NCI-H2029 (cell line): ENCODE measurements around the gene BRF1.
"Not testable (repeated sequence)": the region's sequence is repeated elsewhere in the genome, so short reads cannot be mapped to it uniquely, and the experiment has no call there.

Source experiments
- DNase-seq: peaks from one replicate; lab custom pipeline; 2025; lab: John Stamatoyannopoulos, UW

The BRF1 gene

DNA sequence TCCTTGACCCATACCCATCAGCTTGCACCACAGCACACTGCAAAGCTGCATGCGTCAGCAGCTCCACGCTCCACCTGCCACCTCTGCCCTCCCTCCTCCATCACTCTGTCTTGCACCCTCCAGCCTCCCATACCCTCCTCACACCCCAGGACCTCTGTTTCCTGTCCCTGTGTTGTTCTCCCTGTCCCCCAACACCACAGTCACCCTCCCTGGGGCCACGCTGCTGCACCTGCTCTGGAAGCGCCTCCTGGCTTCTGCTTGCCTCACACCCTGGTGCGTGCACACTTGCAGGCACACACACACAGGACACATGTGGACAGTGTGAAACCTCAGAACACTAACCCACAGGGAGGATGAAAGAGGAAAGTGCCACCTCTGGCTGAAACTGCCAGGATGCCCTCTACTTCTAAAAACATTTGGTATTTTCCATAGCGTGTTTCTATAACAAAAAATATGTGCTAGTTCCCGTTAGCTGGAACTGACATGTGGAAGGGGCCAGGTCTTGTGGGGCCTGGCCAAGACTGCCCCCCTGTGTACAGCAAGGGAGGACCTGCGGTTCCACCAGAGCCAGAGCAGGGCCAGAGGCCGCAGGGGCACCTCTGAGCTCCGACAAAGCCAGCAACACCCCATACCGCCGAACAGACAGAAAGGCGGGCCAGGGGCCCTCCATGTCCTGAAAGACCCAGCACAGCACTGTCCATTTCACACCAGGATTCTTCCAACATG lies 10.0 kb downstream of the BRF1 start:
- DNase-seq: no peak

DNA sequence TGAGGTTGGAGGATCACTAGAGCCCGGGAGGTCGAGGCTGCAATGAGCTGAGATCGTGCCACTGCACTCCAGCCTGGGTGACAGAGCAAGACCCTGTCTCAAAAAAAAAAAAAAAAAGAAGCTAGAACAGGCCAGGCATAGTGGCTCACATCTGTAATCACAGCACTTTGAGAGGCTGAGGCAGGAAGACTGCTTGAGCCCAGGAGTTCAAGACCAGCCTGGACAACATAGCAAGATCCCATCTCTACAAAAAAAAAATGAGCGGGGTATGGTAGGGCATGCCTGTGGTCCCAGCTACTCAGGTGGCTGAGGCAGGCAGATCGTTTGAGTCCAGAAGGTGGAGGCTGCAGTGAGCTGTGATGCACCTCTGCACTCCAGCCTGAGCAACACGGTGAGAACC lies 11.9 kb downstream of the BRF1 start:
- DNase-seq: not testable (repeated sequence)

- DNase-seq: no peak
These were observed 13.3 kb downstream of the BRF1 start for GRCh38 chr14:105287249-105288102.

- no peak for DNase-seq
These were observed 14.0 kb downstream of the BRF1 start for GRCh38 chr14:105286759-105287144.

DNA sequence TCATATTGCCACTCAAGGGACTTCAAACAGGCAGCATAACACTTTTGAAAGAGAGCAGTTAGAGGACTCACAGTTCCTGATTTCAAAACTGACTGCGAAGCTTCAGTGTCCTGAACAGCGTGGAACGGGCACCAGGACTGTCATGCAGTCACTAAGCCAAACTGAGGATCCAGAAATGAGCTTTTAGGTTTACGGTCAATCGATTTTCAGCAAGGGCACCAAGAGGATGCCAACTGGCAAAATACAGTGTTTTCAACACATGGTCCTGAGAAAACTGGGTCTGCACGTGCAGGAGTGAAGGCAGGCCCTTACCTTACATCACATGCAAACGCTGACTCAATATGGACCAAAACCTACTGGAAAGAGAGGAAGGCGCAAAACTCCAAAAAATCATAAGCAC lies 15.6 kb downstream of the BRF1 start:
- no peak for DNase-seq

GRCh38 chr14:105283899-105284298 lies 16.9 kb downstream of the BRF1 start:
- DNase-seq: no peak

- no peak for DNase-seq
These were observed 17.8 kb downstream of the BRF1 start for GRCh38 chr14:105283028-105283427.

- no peak for DNase-seq
These were observed 18.6 kb downstream of the BRF1 start for GRCh38 chr14:105282098-105282725.

DNA sequence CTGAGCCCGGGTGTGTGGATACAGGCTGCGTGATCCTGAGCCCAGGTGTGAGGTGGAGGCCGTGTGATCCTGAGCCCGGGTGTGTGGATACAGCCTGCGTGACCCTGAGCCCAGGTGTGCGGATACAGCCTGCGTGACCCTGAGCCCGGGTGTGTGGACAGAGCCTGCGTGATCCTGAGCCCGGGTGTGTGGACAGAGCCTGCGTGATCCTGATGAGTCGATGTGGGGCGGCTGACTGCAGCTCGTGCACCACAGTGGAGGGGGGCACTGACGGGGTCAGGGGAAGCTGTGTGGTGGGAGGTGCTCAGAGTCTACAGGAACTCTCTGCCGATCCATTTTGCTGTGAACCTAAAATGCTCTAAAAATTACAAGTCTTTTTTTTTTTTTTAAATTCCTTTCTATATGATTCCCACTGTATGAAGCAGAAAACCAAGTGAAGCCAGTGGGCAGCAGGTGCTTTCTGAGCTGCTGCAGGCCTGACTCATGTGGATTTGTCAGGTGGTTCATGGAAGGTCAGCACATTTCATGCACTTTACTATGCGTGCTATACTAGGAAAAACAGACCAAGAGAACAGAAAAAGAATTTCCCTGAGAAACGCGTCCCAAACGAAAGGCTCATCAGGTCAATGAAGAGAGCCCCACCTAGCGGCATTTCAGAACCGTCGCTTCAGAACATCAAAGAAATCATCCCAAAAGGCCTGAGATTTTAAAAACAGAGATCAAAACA lies 19.3 kb downstream of the BRF1 start:
- no peak for DNase-seq

DNA sequence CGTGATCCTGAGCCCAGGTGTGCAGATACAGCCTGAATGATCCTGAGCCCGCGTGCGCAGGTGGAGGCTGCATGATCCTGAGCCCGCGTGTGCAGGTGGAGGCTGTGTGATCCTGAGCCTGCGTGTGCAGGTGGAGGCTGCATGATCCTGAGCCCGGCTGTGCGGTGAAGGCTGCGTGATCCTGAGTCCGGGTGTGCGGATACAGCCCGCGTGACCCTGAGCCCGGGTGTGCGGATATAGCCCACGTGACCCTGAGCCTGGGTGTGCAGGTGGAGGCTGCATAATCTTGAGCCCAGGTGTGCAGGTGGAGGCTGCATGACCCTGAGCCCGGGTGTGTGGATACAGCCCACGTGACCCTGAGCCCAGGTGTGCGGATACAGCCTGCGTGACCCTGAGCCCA lies 20.3 kb downstream of the BRF1 start:
- DNase-seq: no peak

GRCh38 chr14:105279642-105280361 lies 21.0 kb downstream of the BRF1 start:
- no peak for DNase-seq

GRCh38 chr14:105277448-105277847 lies 23.4 kb downstream of the BRF1 start:
- not testable (repeated sequence) for DNase-seq

DNA sequence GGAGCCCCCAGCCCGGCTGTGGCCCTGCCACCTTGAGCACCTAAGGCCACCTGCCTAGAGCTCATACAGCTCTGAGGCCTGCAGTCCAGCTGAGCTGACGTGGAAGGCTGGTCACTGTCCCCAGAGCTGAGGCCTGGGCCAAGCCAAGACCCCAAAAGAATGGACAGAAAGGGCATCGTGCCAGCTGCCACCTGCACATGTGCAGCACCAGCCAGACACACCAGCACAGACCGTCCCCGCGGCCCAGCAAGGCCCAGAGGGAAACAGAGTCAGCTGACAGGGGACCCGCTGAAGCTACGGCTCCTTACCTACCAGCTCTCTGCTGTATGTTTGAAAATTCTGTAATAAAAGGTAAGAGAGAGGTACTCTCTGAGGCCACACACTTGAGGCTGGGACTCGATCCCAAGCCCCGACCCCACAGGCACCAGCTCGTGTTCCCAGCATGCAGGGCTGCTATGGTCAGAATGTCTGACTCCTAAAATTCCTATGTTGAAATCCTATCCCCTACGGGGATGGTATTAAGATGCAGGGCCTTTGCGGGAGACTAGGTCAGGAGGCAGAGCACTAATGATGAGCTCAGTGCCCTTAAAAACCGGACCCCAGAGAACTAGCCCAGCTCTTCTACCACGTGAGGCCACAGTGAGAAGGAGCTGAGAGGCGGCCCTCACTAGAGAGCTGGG lies 25.4 kb downstream of the BRF1 start:
- DNase-seq: no peak

DNA sequence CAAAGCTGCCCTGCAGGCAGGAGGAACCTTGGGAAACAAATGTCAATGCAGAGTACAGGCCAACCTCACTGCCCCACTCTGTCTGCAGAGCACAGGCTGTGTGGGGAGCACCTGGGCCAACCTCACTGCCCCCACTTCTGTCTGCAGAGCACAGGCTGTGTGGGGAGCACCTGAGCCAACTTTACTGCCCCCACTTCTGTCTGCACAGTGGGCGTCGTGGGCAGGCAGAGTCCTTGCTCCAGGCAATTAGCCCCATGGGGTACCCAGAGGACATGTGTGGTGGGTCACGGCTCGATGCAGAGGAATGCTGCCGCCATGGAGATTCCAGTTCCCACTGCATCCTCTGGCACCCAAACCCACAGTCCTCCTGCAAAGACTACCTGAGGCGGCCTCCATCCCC lies 26.2 kb downstream of the BRF1 start:
- no peak for DNase-seq

- DNase-seq: no peak
These were observed 27.7 kb downstream of the BRF1 start for GRCh38 chr14:105273062-105273461.

DNA sequence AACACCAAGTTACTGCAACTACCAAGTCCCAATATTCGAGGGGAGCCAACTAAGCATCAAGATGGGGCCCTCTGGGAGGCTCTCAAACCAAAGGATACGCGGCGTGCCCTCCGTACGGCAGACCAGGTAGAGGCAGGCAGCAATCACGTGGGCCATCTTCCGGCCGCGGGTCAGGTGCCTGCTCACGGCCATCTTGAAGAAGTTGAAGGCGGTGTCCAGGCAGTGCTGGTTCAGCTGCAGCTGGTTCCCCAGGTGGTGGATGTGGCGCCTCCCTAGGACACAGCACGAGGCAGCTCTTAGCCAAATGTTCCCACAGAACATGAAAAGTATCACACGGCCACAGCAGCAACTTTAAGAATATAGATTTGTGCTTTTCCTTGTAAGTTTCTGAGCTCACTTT lies 28.2 kb downstream of the BRF1 start:
- DNase-seq: no peak

DNA sequence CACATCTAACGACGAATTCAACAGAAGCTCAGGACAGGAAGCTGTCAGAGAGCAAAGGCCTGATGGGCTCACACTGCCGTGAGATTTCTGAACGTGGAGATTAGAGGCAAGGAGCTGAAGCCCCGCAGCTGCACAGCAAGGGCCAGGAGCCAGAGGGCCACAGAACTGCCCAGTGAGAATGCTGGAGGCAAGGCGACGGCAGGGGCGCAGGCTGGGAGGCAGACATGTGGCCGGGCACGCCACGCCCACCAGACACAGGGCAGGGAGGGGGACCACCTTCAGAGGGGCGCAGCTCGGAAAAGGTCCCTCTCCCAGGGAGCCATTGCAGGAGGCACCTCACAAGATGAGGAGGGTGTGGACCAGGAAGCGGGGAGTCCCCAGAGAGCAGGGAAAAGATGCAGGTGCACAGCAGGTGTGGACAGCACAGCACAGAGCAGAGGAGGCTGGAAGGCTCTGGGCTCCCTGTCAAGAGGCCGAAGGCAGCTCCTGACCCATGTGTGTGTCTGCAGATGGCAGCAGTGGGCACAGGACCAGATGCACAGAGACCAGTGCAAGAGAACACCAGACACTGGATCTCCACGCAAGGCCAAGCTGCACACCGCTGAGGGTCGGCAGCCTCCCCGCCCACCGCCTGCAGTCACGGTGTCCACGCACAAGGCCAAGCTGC lies 29.4 kb downstream of the BRF1 start:
- DNase-seq: no peak

DNA sequence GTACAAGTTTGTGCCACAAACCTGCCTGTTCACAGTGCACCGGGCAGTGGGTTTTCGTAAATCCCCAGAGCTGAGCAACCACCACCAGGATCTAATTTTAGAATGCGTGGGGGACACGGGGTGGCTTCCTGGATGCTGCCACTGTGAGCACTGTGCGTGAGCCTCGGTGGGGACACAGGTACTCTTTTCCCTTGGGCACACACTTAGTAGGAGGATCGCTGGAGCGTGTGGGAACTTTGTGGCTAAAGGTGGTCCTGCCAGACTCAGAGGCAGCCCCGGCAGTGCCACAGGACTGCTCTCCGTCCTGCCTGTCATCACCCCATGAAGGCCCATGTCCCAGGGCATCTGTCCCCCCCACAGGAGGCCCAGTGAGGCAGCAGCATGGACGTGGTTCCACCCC lies 31.4 kb downstream of the BRF1 start:
- DNase-seq: no peak

DNA sequence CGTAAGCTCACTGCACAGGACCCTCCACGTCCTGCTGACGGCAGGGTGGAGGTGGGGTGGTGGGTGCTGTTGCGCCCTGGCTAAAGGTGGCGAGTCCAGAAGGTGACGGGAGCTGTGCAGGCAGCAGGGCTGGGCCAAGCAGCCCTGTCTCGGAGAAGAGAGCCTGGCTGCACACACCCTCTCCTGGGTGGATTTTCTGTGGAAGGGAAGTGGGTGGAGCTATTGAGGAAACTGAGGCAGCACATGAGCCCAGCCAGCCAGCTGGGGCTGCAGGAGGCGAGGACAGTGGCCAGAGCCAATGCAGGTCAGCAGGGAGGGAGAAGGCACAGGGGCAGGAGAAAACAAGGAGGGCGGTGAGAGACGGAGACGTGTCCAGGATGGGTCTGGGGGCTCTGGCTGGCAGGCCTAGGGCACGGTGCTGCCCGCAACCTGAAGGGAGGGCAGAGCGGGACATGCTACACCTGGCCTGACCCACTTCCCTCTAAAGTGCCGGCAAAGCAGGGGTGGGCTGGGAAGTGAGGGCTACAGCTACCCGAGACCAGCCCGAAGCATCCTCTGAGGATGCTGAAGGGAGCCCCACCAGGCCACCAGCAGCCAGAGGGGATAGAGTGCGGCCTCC lies 32.0 kb downstream of the BRF1 start:
- no peak for DNase-seq
